HG02973 (cell line): Measurements from ENCODE around the gene GPER1.
"Not testable (repeated sequence)": the region's sequence is repeated elsewhere in the genome, so short reads cannot be mapped to it uniquely, and the experiment has no call there.

Source experiments
- ATAC-seq: cut with Tn5 transposase; IDR thresholded peaks from one replicate; pipeline ENCODE4 v1.9.1; 2021; ENCODE audit warnings: moderate library complexity; ENCODE audit not compliant: unreplicated experiment

GPER1 gene

GRCh38 chr7:1068013-1068412 lies 19.9 kb upstream of the GPER1 start:
- no peak for ATAC-seq

DNA sequence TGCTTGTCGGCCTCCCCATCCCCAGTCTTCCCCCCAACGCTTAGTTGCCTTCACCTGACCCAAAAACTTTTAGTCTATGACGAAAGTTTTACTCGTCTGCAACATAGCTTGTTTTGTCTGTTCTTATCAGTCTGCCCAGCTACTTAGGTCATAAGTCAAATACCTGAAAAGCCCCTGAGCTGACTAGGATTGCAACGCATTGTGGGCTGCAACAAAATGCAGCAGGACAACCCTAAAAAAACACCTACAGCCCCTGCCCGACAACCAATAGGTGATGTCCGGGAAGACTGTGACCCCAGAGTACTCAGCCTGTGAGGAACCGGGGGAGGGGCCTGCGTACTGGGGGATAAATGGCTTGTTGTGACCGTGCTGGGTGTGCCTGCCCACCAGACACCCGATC lies 19.3 kb upstream of the GPER1 start:
- no peak for ATAC-seq

- ATAC-seq, result no peak
Observed at GRCh38 chr7:1070544-1071011, 17.3 kb upstream of the GPER1 start.

DNA sequence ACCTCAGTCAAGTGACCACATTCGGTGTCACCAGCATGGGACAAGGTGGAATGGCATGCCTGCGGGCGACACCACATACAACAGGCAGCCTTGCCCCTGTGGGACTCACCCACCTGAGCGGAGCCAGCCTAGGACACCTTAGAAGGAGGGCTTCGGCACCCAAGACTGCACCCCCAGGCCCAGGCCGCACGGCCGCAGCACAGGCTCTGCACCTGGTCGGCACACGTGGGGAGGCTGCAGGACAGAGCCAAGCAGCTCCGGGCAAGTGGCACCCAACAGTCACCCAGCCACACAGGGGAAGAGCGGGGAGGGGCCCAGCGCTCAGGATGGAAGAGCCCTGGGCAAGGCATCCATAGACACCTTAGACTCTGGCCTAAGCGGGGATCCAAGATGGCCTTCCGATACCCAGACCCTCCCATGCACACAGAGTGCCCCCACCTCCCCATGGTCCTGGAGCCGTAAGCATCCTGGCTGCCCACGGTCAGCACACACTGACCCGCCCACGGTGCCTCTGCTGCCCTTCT lies 16.1 kb upstream of the GPER1 start:
- ATAC-seq, result no peak

DNA sequence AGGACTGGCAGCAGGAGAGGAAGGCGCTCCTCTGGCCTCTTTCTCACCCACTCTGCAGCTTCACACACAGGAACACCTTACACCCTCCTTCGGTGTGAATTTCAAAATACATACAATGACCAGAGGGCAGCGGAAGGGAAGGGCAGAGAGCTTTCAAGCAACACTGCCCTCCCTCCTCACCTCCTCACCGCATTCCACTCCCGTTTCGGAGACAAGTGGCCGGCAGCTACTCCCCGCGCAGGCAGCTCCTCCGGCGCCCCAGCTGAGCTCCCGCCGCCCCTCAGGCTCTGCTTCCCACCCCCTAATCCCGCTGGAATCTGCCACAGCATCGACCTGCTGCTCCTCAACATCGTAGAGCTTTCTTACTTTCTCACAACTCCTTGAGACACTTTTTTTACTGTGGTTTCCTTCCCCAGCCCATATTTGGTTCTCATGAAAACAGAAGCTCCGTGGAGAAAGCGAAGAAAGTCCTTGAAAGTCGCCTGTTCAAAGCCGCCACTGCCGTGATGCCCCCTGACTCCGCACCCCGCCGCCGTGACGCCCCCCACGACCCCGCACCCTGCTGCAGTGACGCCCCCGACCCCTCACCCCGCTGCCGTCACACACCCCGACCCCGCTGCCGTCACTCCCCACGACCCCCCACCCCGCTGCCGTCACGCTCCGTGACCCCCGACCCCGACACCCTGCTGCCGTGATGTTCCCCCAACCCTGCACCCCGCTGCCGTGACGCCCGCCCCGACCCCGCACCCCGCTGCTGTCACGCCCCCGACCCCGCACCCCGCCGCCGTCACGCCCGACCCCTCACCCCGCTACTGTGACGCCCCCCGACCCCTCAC lies 14.6 kb upstream of the GPER1 start:
- no peak for ATAC-seq

- ATAC-seq, result not testable (repeated sequence)
Observed at GRCh38 chr7:1074018-1074417, 13.9 kb upstream of the GPER1 start.

DNA sequence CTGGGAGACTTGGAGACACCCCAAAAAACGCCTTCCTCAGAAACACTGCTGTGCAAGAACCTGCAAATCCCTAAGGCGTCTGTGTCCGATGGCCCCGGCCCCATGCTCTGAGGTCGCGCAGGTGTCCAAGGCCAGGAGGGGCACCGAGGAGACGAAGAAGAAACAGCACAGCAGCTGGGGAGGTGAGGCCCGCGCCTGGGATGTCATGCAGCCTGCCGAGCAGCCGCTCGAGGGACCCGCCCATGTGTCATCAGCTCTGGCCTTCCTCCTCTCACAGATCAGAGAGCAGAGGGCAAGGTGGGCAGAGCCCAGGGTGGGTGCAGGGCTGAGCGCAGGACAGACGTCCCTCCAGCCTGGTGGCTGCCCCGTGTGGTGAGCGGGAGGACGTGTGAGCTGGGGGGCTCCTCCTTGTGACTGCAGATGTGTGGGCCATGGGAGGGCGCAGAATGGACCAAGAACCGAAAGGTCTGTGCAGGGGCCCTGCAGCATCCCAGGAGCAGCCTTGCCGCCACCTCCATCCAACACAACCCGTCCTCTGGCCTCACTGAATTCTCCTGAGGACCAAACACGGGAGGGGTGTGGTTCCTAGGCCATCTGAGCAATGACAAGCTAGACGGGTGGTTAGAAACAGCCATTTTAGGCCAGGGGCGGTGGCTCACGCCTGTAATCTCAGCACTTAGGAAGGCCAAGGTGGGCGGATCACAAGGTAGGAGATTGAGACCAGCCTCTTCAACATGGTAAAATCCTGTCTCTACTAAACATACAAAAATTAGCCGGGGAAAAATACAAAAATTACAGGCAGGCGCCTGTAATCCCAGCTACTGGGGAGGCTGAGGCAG lies 13.1 kb upstream of the GPER1 start:
- ATAC-seq, result no peak

- ATAC-seq, result no peak
Observed at GRCh38 chr7:1076184-1077072, 11.5 kb upstream of the GPER1 start.

GRCh38 chr7:1078519-1078918 lies 9.4 kb upstream of the GPER1 start:
- no peak for ATAC-seq

- ATAC-seq, result no peak
Observed at GRCh38 chr7:1078985-1079384, 8.9 kb upstream of the GPER1 start.

DNA sequence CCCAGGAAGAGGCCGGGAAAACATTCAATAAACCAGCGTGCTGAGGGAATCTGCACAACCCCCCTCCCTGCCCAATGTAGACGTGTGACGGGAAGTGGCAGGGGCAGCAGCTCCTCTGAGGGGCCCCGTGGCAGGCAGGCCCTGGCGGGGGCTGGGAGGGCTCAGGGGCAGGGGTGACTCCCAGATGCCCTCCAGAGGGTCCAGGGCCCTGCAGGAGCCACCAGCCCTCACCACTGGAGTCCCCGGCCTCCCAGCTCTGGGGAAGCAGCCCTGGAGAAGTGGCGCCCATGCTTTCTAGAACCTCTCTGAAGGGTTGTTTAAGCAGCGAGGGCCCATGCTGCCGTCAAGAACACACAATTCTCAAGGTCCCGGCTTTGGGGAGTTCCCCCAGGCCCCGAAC lies 8.4 kb upstream of the GPER1 start:
- ATAC-seq, result no peak

DNA sequence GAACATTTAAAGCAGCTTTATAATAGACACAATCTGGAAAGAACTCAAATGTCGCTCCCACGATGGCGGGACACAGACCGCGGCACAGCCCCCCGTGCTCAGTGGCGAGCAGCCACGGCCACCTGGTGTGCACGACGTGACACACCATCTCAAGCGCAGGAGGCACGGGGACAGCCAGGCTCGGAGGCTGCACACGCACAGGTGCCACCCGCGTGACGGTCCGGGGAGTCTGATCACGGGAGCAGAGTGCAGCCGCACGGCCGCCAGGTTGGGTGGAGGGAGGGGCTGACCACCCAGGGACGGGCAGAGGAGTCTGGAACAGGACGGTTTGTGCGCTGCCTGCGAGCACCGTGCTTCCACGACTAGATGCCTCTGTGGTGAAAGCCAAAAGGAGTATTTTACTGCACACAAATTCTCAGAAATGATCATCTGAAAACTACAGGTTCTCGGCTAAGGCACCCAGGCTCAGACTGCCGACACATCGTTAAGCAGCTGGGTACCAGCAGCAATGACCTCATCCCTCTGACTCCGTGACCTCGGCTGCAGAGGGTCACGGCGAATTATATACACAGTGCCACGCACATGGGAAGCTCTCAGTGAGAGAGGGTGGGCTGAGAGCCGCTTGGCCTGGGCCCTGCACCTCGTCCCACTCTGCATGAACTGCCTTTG lies 7.5 kb upstream of the GPER1 start:
- no peak for ATAC-seq

DNA sequence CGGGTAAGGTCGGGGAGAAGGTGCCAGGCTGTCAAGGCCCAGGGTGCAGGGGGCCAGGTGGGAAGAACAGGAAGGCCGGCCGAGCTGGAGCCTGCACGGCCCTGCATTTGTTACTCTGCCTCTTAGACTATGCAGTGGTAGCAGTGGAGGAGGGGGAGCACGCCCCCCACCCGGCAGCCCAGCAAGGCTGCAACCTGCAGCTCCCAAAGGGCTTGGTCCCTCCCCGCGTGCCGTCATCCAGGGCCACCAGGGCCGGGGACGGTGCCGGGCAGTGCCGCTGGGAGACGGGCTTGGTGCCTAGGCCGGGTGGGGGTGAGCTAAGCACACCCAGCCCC lies 7.0 kb upstream of the GPER1 start:
- no peak for ATAC-seq

DNA sequence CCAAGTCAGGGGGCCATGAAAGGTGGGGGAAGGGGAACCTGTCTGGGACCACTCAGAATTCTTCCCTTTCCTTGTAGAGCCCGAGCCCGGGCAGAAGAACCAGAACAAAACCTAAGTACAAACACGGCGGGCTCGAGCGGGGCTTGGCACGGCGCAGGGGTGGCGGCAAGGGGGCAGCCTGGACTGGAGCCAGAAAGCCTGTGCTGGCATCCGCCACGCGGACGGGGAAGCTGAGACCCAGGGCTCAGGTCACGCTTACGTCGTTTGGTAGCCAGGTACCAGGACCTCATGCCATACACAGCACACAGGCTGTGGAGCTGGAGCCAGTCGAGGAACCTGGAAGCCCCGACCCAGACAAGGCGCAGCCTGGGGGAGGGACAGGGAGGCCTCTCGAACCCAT lies 6.6 kb upstream of the GPER1 start:
- ATAC-seq, result no peak

GRCh38 chr7:1081931-1082401 lies 5.9 kb upstream of the GPER1 start:
- ATAC-seq, result no peak

DNA sequence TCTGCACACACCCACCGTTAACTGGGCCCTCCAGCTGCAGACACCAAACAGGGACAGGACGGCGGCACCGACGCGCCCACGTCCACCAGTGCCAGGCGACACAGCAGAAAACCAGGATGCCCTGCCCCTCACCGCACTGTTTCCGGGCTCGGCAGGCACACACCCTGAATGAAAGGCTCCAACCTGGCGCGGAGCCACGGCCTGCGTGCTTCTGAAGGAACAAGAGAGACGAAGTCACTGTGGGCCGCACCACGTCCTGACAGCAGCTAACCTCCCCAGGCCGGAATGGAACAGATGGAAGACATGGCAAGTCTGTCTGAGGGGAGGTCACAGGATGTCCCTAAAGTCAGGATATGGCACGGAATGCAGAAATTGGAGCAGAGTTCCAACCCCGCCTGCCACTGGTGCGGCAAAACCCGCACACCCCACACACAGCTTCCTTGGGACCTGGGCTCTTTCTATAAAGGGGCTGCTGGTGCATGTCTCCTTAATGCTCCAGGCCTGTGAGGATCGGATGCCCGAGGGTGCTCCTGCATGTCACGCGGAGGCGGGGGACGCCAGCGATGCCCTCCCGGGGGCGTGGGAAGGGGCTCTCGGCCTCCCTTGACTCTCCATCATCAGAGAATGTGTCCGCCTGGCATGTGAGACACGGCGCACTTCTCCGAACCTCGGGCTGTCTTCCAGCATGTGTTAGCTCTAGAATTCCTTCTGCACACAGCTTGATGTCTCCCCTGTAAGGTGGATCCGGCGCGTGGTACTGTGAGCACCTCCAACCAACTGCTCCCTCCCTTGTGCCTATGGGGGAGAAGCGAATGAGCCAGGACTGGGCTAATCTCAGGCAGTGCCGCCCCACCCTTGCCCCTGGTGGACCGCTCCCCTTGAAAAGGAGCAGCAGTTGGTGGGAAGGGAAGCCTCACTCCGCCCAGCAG lies 3.9 kb upstream of the GPER1 start:
- ATAC-seq, result no peak

DNA sequence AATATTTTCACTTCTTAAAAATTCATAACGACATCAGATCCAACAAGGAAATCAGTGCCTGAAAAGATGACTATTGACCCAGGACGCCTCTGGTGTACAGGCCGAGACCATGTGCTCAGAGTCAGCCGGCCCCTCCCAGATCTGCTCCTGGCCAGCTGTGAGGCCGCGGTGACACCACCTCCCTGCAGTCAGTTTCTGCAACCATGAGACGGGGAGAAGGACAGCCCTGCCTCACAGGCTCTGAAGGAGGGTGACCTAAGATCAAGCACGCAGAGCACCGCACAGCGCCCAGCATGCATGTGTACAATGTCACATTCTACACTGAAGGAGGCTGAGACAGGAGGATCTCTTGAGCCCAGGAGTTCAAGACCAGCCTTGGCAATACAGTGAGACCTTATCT lies 2.6 kb upstream of the GPER1 start:
- ATAC-seq, result no peak

GRCh38 chr7:1085910-1086421 lies 1.9 kb upstream of the GPER1 start:
- no peak for ATAC-seq
